ENCODE results near the gene ZNF654.
A peak's percentile ranks its signal among the peaks of the same experiment; 100 is the strongest.

Gene ZNF654

DNA sequence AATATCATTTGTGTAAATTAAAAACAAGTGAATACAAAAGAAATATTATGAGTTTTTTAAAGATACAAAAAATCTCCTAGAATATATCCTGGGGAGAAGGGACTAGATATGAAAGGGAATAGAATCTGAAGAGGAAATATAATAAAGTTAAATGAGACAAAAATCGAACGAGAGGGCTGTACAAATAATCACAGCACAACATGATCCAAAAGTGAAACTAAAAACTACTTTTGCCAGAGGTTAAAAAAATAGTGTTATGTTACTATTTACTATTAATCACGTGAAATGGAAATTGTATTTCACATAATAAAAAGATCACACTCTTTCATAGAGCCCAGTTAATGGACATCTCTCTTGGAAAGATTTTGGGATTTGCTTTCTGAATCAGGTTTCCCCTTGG is 28.8 kb upstream of the ZNF654 start:
- DNase-seq (ENCODE audit: low read depth), result no peak
- H3K4me3 ChIP-seq (ENCODE audit: low read depth, low read length), result no peak overlapping the region
- TF ChIP-seq MYC (IDR thresholded peaks at IDR 0.05; ENCODE audit: low read depth, low read length), result no peak
- no peak for TF ChIP-seq POLR2A (IDR thresholded peaks at IDR 0.05; ENCODE audit: extremely low read depth, insufficient read length)
- TF ChIP-seq, protein P1, sequence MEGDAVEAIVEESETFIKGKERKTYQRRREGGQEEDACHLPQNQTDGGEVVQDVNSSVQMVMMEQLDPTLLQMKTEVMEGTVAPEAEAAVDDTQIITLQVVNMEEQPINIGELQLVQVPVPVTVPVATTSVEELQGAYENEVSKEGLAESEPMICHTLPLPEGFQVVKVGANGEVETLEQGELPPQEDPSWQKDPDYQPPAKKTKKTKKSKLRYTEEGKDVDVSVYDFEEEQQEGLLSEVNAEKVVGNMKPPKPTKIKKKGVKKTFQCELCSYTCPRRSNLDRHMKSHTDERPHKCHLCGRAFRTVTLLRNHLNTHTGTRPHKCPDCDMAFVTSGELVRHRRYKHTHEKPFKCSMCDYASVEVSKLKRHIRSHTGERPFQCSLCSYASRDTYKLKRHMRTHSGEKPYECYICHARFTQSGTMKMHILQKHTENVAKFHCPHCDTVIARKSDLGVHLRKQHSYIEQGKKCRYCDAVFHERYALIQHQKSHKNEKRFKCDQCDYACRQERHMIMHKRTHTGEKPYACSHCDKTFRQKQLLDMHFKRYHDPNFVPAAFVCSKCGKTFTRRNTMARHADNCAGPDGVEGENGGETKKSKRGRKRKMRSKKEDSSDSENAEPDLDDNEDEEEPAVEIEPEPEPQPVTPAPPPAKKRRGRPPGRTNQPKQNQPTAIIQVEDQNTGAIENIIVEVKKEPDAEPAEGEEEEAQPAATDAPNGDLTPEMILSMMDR (IDR thresholded peaks at IDR 0.05; ENCODE audit: low read depth, low read length), result no peak
- TF ChIP-seq MAX (IDR thresholded peaks at IDR 0.05; ENCODE audit: low read depth, low read length), result no peak

- TF ChIP-seq, protein P1 (IDR thresholded peaks at IDR 0.05; ENCODE audit: low read depth, low read length), result no peak
- no peak for TF ChIP-seq POLR2A (IDR thresholded peaks at IDR 0.05; ENCODE audit: extremely low read depth, insufficient read length)
- TF ChIP-seq MAX (IDR thresholded peaks at IDR 0.05; ENCODE audit: low read depth, low read length), result no peak
- no peak for TF ChIP-seq MYC (IDR thresholded peaks at IDR 0.05; ENCODE audit: low read depth, low read length)
- peak overlapping the region; percentile 60 for H3K4me3 ChIP-seq (ENCODE audit: low read depth, low read length)
- DNase-seq (ENCODE audit: low read depth), result peak; percentile 62
Measured at GRCh38 chr3:88031642-88032077, 27.4 kb upstream of the ZNF654 start.

GRCh38 chr3:88032245-88032644 is 26.8 kb upstream of the ZNF654 start:
- no peak for DNase-seq (ENCODE audit: low read depth)
- peak overlapping the region; percentile 60 for H3K4me3 ChIP-seq (ENCODE audit: low read depth, low read length)
- TF ChIP-seq MAX (IDR thresholded peaks at IDR 0.05; ENCODE audit: low read depth, low read length) (no peak), POLR2A (IDR thresholded peaks at IDR 0.05; ENCODE audit: extremely low read depth, insufficient read length) (no peak), MYC (IDR thresholded peaks at IDR 0.05; ENCODE audit: low read depth, low read length) (no peak)
- TF ChIP-seq, protein P1 (IDR thresholded peaks at IDR 0.05; ENCODE audit: low read depth, low read length), result no peak

DNA sequence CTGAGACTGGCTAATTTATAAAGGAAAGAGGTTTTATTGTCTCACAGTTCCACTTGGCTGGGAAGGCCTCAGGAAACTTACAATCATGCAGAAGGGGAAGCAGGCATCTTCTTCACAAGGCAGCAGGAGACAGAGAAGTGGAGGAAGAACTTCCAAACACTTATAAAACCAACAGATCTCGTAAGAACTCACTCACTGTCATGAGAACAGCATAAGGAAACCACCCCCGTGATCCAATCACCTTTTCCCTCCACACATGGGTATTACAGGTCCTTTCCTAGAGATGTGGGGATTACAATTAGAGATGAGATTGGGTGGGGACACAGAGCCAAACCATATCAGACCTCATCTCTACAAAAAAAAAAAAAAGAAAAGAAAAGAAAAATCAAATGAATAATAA is 26.0 kb upstream of the ZNF654 start:
- no peak overlapping the region for H3K4me3 ChIP-seq (ENCODE audit: low read depth, low read length)
- peak; percentile 19 for DNase-seq (ENCODE audit: low read depth)
- TF ChIP-seq POLR2A (IDR thresholded peaks at IDR 0.05; ENCODE audit: extremely low read depth, insufficient read length), result no peak

GRCh38 chr3:88033808-88034207 is 25.2 kb upstream of the ZNF654 start:
- no peak for DNase-seq (ENCODE audit: low read depth)
- TF ChIP-seq POLR2A (IDR thresholded peaks at IDR 0.05; ENCODE audit: extremely low read depth, insufficient read length) (no peak), MAX (IDR thresholded peaks at IDR 0.05; ENCODE audit: low read depth, low read length) (no peak), MYC (IDR thresholded peaks at IDR 0.05; ENCODE audit: low read depth, low read length) (no peak)
- TF ChIP-seq, protein P1 (IDR thresholded peaks at IDR 0.05; ENCODE audit: low read depth, low read length), result no peak
- H3K4me3 ChIP-seq (ENCODE audit: low read depth, low read length), result no peak overlapping the region

GRCh38 chr3:88034491-88035275 is 24.4 kb upstream of the ZNF654 start:
- no peak for DNase-seq (ENCODE audit: low read depth)
- H3K4me3 ChIP-seq (ENCODE audit: low read depth, low read length), result no peak overlapping the region
- TF ChIP-seq MAX (IDR thresholded peaks at IDR 0.05; ENCODE audit: low read depth, low read length), result no peak
- no peak for TF ChIP-seq MYC (IDR thresholded peaks at IDR 0.05; ENCODE audit: low read depth, low read length)
- TF ChIP-seq POLR2A (IDR thresholded peaks at IDR 0.05; ENCODE audit: extremely low read depth, insufficient read length), result no peak
- TF ChIP-seq, protein P1 (IDR thresholded peaks at IDR 0.05; ENCODE audit: low read depth, low read length), result no peak
